MM.1S (cell line): ENCODE measurements around the gene SULT1C3.

Source experiments
- CTCF ChIP-seq: fragments of 300-600 bp; sonication (generic); IDR thresholded peaks from 2 replicates; pipeline ENCODE4 v1.5.1; 2016; ENCODE audit warnings: antibody characterized with exemption, low read length, mixed read lengths
- EZH2 ChIP-seq: fragments of 300-600 bp; sonication (generic); optimal IDR thresholded peaks from 2 replicates; pipeline ENCODE3; 2017; ENCODE audit warnings: low read depth, mild to moderate bottlenecking, antibody characterized with exemption, low read length, mixed read lengths

- TF ChIP-seq CTCF (no peak), EZH2 (no peak)
These were observed 18.7 kb upstream of the SULT1C3 start for GRCh38 chr2:108220942-108221541.
